HCEC 1CT (cell line): ENCODE measurements around the gene PHACTR2.
"Not testable (repeated sequence)": the region's sequence is repeated elsewhere in the genome, so short reads cannot be mapped to it uniquely, and the experiment has no call there.

Experiments used
- DNase-seq: peaks from one replicate; pipeline ENCODE4 v3.0.0-alpha.2; 2017

Gene PHACTR2

DNA sequence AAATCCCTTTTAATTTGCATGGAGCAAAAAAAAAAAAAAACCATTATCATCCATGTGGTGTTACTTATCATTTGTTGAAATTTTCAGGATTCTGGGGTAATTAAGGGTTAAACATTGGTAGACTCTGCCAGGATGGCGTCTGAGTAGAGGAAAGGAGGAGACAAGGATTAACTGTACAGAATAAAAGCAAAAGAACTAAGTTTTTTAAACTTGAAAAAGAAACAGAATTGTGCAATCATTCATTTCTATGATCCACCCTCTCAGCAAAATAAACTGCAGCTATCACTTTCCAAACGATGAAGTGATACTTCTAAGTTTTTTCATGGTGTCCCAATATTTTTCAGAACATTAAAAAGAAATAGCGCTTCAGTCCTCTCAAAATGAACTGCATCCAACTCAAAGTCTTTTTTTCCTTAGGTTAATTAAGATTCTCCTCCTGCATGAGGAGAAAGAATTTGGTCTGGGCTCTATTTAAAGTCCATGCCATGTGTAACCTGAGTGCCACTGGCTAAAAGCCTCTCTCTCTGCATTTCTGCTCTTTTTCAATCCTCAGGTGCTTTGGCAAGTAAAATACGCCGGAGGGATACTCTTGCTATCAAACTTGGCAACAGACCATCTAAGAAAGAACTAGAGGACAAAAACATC, 95.9 kb downstream of the PHACTR2 start:
- peak; percentile 4 for DNase-seq

DNA sequence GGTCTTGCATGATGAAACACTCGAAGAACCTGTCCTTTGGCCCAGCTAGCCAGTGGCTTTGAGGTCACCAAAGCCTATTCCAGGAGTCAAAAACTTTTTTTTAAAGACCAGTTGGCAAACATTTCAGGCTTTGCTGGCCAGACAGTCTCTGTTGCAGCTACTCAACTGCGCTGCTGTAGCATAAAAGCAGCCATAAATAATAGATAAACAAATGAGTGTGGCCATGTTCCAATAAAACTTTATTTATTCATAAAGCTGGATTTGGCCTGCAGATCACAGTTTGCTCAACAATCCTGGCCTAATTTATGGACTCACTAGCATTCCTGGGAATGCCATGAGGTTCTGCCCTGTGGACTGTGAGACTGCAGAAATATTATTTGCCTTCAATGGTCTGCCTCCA, 96.6 kb downstream of the PHACTR2 start:
- DNase-seq: no peak

DNA sequence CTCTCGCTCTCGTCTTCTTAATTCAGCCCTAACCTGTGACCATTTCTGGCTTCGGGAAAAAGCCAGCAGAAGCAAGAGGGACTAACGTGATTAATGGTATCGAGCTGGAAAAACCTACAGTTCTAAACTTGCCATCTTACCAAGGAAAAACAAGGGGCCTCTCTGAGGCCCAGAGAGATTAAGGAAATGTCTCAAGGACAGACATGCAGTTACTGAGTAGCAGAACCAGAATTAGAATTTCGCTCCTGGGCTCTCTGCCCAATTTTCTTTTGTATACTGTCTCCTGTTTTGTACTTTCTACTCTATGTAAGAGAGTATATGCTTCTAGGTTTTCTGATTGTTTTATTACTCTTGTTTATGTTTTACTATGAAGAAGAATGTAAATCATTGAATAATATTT, 97.6 kb downstream of the PHACTR2 start:
- no peak for DNase-seq

DNA sequence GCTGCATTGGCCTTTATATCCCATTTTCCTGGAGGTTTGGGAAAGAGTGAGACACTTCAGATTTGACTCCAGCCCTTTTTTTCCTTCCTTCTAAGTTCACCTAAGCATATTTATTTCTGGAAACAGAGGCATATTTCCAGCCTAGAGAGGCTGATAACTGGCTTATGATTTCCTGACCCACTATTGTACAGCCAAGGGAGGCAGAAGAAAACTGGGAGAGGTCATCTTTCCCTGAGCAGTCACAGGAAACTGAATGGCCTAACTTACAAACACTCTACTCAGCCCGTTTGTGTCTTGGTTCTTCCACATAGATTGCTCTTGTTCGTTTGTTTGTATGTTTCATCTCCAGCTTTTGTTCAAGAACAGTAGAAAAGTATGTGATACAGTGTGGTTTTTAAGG, 101.2 kb downstream of the PHACTR2 start:
- DNase-seq: no peak

DNA sequence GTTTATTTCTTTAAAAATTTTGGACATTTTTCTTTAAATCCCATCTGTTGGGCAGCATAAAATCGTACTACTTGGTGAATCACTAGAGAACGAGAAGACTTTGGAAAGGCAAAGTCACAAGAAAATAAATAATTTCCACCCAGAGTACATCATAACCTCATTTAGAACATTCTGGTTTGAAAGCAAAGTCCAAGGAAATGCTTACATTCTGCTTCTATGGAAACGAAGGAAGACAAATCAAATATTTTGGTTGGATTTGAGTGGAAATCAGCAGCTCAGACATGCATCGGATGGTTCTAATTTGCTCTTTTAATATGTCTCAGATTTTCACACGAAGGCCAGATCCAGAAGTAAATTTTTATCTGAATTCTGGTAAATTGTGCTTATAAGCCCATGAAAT, 104.7 kb downstream of the PHACTR2 start:
- DNase-seq: no peak

DNA sequence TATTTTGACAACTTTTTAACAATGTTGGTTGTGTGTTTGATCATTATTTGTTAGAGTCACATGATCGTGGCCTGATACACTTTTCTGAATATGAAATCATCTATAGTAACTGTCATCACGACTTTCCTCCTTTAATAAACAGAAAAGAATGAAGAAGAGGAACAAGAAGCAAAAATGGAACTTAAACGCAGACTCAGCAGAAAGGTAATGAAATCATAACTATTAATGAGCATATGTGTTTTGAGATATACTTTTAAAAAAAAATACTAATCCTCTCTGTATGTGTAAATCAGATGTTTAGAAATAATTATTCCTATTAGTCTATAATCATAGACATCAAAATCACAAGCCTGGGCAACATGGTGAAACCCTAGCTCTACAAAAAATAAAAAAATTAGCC, 105.3 kb downstream of the PHACTR2 start:
- DNase-seq: no peak

DNA sequence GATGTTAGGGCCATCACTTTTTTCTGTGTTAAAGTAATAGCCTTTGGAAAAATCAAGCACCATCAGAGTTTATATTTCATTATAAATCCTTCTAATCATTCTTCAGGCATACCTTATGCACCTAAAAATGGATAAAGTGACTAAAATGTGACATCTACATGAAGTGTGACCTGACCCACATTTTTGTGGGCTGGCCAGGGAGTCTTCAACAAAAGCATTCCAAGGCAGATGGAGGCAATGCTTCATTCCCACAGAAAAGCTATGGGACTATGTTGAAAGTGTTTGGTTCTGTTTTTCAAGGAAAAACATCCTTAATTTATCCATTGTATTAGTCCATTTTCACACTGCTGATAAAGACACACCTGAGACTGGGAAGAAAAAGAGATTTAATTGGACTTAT, 106.6 kb downstream of the PHACTR2 start:
- no peak for DNase-seq

DNA sequence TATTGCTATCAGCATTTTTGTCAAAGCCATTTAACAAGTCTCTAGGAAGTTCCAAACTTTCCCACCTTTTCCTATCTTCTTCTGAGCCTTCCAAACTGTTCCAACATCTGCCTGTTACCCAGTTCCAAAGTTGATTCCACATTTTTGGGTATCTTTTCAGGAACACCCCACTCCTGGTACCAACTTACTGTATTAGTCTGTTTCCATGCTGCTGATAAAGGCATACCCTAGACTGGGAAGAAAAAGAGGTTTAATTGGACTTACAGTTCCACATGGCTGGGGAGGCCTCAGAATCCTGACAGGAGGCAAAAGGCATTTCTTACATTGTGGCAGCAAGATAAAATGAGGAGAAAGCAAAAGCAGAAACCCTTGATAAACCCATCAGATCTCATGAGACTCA, 108.6 kb downstream of the PHACTR2 start:
- DNase-seq: not testable (repeated sequence)

DNA sequence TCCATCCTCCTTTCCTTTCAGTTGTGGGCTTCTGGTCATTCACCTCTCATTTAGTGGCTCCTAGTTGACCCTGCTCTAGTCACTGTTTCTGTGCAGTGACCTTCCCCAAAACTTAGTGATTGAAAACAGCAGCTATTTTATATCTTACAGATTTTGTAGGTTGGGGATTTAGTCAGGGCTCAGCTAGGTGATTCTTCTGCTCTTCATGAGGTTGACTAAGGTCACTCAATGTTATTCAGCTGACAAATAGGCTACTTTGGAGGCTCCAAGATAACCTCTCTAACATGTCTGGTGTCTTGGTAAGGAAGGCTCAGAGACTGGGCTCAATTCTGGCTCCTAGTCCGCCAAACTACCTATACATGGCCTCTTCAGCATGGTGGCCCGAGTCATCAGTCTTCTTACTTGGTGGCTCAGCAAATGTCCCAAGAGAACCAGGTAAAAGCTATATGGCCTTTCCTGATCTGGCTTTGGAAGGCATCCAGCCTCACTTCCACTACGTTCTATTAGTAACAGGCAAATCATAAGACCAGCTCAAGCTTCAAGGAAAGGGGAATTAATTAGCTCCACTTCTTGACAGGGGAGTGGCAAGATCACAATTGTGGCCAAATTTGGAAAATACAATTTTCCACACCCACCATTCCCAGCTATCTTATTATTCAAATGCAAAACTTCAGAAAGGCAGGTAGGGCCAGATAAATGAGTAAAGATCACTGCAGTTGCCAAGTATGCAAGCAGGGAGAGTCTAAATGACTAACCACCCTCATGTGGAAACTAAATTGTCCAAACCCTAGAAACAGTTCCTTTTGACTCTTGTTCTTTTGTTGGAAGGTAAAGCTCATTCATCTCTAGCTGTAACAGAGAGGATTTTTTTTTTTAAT, 114.9 kb downstream of the PHACTR2 start:
- DNase-seq: no peak

DNA sequence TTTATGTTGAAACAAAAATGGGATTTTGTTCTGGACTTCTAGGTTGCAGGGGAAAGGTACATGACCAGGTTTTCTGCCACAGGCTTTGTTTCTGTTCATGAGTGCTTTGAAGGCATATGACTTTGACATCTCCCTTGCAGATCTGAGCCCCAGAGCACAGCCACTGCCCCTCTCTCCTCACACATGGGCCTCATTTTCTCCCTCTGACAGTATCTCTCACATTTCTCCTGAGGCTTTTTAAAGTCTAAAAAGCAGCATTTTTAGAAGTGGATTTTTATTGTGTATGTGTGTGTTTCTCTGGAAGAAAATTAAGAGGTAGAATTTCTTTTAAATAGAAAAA, 115.5 kb downstream of the PHACTR2 start:
- no peak for DNase-seq

DNA sequence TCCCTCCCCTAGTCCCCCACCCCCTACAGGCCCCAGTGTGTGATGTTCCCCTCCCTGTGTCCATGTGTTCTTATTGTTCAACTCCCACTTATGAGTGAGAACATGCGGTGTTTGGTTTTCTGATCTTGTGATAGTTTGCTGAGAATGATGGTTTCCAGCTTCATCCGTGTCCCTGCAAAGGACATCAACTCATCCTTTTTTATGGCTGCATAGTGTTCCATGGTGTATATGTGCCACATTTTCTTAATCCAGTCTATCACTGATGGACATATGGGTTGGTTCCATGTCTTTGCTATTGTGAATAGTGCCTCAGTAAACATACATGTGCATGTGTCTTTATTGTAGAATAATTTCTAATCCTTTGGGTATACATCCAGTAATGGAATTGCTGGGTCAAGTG, 118.8 kb downstream of the PHACTR2 start:
- DNase-seq: not testable (repeated sequence)

DNA sequence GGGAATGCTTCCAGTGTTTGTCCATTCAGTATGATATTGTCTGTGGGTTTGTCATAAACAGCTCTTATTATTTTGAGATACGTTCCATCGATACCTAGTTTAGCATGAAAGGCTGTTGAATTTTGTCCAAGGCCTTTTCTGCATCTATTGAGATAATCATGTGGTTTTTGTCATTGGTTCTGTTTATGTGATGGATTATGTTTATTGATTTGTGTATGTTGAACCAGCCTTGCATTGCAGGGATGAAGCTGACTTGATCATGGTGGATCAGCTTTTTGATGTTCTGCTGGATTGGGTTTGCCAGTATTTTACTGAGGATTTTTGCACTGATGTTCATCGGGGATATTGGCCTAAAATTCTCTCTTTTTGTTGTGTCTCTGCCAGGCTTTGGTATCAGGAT, 120.7 kb downstream of the PHACTR2 start:
- DNase-seq: not testable (repeated sequence)

DNA sequence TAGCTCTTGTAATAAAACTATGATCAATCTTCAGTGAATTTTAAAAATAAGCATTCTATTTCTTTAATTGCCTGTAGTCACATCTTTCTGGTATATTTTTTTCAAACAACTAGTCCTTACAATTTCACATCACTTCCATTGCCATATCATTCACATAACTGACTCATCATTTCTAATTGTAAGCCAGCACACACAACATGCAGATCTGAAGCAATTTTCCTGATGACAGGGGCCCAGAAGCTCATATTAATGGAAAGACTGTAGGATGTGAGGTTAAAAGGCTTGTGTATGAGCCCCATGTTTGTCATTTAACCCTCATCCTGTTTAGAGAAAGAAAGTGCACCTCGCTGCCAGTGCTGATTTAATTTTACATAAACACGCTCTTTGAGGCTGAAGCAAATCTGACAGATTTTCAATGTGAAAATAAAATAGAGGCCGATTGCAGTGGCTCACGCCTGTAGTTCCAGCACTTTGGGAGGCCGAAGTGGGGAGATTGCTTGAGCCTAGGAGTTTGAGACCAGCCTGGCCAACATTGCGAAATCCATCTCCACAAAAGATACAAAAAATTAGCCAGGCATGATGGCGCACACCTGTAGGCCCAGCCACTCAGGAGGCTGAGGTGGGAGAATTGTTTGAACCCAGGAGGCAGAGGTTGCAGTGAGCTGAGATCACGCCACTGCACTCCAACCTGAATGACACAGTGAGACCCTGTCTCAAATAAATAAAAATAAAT, 125.2 kb downstream of the PHACTR2 start:
- DNase-seq: peak; percentile 79

DNA sequence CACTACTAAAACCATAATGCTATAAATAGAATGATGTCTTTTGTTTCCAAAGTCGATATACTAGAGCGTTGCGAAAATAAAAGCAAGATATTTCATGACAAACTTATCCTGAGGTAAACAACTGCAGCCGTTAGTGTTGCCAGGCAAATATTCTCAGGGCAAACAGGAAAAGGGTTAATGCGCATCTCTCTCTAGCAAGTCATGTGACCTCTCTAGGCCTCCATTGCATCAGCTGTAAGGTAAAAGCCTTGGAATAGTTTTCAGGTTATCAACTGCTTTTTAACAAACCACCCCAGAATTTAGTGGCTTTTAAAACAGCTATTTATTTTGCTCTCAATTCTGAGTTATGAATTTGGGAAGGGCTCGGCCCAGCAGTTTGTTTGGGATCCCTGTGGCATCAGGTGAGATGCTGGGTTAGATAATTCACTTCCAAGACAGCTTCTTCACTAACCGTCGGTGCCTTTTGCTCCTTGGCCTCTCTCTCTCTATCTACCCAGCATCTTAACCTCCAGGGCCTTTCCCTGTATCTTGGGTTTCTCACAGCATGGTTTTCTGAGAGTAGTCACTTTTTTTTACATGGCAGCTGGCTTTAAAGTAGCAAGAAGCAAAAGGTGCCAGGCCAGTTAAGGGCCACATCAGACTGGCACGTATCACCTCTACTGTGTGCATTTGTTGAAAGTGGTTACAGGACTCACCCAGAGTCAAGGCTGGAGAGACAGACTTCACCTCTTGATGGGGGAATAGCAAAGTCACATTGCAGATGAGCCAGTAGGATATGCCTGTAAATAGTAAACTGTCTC, 126.2 kb downstream of the PHACTR2 start:
- DNase-seq: no peak

DNA sequence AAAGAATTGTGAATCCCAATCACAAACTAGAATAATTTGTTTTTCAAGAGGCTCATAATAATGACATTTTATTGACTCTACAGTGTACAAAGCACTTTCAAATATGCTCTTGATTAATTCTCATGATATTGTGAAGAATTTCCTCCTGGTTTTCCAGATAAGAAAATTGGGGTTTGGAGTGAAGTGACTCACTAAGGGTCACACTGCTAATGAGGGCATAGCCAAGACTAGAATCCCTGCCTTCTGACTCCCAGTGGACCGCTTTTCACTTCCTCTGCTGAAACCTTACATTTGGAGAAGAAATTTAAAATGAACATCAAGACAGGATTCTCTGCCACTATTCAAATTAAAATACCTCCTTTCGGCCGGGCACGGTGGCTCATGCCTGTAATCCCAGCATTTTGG, 127.1 kb downstream of the PHACTR2 start:
- no peak for DNase-seq

DNA sequence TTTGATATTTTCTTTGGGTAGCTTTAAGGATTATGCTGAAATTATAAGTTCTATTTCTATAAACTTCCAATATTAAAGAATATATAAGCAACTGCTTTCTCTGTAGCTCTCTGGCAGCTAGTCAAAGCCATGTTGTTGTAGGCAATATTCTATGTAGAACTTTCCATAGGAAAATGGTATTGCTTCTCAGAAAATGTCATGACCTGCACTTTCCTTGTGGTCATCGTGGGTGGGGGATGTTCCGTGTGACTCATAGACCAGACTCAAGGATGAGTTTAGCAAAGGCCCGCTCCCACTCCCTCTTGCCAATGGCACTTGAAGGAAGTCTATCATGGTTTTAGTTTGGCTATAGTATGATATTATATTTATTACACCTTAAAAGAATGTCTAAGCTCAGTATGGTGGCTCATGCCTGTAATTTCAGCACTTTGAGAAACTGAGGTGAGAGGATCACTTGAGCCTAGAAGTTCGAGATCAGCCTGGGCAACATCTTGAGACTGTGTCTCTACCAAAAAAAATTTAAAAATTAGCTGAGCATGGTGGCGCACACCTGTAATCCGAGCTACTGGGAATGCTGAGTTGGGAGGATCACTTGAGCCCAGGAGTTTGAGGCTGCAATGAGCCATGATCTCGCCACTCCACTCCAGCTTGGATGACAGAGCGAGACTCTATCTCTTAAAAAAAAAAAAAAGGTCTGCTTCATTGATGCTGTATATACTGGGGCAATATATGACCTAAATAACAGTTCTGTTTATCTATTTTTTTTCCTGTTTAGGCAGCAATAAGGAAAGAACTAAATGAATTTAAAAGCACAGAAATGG, 128.7 kb downstream of the PHACTR2 start:
- peak; percentile 87 for DNase-seq

DNA sequence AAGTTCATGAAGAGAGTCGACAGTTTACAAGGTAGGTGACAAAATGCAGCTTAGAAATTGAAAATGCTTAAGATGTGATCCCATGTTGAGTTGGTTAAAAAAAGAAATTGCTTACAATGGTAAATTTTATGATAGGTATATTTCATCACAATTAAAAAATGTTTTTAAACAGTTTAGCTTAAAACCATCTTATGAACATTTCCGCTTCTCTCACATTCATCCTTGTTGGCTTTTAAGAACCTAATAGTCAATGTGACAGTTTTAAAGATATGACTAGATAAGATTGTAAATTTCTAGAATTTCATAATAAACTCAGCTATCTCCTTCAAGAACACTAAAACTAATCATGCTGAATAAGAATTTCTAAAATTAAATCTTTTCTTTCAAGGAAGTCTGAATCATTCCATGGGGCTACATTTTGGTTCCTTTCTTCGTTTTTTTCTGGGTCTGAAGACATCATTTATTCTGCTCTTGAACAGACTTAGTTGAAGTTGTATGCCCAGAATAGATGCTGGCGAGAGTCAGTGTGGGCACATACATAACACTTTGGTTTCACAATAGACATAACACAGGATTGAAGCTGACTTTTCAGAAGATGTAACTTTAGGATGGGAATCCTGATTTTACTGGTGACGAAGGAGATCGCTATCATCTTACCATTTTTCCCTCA, 129.5 kb downstream of the PHACTR2 start:
- DNase-seq: no peak

DNA sequence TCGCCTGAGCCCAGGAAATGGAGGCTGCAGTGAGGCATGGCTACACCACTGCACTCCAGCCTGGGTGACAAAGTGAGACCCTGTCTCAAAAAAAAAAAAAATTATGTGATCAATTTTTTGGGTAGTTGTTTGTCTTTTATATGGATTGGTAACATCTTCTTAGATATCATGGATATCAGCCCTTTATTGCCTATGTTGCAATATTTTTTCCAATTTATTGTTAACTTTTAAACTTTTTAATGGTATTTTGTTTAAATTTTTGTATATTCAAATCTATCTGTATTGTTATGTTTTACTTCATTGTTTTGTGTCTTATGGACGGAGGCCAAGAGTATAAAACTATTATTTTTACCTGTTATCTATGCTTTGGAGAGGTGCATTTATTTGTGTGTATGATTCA, 133.0 kb downstream of the PHACTR2 start:
- no peak for DNase-seq

DNA sequence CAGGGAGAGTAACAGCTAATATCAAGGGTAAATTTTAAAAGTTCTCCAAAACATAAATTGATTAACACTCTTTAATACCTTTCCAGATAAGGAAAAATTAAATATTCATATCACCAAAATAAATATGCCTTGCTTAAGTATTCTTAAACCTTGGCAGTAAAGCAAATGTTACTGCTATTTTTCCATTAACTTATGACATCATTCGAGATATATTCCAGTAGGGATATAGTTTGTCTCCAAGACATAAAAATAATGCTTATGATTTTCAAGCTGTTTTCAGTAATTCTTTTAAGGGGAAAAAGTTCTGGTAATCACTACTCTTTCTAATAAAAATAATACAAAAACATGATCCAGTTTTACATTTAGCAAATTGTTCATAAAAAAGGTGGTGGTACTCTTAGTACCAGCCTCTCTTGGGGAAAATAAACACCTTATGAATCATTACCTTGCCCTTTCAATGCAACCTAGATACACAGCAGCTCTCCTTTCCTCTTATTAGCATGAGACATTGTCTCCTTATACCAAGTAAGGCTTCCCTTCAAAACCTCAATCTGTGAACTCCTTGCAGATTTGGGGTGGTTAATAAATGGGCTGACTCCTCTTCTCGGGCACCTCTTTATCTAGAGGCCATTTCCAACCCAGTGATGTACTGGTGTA, 133.9 kb downstream of the PHACTR2 start:
- no peak for DNase-seq

DNA sequence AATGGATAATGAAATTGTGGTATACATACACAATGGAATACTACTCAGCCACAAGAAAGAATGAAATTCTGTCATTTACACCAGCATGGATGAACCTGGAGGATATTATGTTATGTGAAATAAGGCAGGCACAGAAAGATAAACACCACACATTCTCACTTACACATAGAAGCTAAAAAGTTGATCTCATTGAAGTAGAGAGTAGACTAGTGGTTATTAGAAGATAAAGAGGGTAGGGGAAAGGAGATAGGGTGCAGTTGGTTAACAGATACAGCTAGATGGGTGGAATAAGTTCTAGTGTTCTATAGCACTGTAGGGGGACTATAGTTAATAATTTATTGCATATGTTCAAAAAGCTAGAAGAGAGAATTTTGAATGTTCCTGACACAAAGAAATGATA, 139.9 kb downstream of the PHACTR2 start:
- DNase-seq: no peak

DNA sequence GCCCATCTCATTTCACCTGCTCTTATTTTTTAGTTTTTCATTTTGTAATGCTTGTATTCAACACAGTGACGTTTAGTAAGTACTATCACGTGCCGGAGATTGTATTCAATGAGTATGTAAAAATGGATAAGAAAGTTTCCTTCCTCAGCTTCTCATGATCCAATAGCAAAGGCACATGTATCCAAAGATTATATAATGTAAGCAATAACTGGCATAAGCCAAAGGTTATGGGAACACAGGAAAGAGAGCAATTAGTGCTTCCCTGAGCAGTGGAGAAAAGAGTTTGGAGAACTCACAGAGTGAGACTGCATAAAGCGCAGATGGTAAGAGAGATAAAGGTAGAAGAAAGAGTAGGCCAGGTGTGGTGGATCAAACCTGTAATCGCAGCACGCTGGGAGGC, 143.6 kb downstream of the PHACTR2 start:
- no peak for DNase-seq
